ENCODE results near the gene ANO7.

GRCh38 chr2:241238693-241239198, 50.3 kb downstream of the ANO7 start:
- TF ChIP-seq, protein P1, sequence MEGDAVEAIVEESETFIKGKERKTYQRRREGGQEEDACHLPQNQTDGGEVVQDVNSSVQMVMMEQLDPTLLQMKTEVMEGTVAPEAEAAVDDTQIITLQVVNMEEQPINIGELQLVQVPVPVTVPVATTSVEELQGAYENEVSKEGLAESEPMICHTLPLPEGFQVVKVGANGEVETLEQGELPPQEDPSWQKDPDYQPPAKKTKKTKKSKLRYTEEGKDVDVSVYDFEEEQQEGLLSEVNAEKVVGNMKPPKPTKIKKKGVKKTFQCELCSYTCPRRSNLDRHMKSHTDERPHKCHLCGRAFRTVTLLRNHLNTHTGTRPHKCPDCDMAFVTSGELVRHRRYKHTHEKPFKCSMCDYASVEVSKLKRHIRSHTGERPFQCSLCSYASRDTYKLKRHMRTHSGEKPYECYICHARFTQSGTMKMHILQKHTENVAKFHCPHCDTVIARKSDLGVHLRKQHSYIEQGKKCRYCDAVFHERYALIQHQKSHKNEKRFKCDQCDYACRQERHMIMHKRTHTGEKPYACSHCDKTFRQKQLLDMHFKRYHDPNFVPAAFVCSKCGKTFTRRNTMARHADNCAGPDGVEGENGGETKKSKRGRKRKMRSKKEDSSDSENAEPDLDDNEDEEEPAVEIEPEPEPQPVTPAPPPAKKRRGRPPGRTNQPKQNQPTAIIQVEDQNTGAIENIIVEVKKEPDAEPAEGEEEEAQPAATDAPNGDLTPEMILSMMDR (IDR thresholded peaks at IDR 0.05; ENCODE audit: borderline replicate concordance, extremely low read depth, low read length, poor library complexity, severe bottlenecking): no peak
- no peak for TF ChIP-seq EZH2 (IDR thresholded peaks at IDR 0.05; ENCODE audit: borderline replicate concordance, low read depth, low read length, severe bottlenecking)

Data from DND-41 (cell line).